Motor neuron (in vitro differentiated cells): ENCODE data around the gene RBPJL. TPM values are rescaled to one million over a fixed set of nuclear protein-coding genes. Genes with fewer than 3 reads are reported as not detected.
"Not testable (repeated sequence)": the region's sequence is repeated elsewhere in the genome, so short reads cannot be mapped to it uniquely, and the experiment has no call there.

Source experiments
- ATAC-seq, 8 experiments: fragments of 200-7000 bp; cut with Tn5 transposase; replicated peaks in 6 of 8; 2 replicates each; pipeline ENCODE4 v1.8.0; 2021; ENCODE audit warnings: mild to moderate bottlenecking in 8 of 8, moderate library complexity in 8 of 8
- H3K27ac ChIP-seq, 2 donors: fragments of 250-450 bp; sonication (Bioruptor Pico); 2 replicates each; pipeline ENCODE4 v1.9.0; 2021; ENCODE audit warnings: antibody characterized with exemption in 2 of 2, mild to moderate bottlenecking in 2 of 2, moderate library complexity in 1 of 2
- H3K4me1 ChIP-seq, 2 donors: fragments of 250-450 bp; sonication (Bioruptor Pico); replicated peaks in 1 of 2; 2 replicates each; pipeline ENCODE4 v1.6.1; 2021; ENCODE audit warnings: antibody characterized with exemption in 2 of 2, mild to moderate bottlenecking in 2 of 2, moderate library complexity in 1 of 2
- H3K4me3 ChIP-seq, 5 donors: fragments of 250-450 bp; sonication (Bioruptor Pico); 2 replicates each; pipeline ENCODE4 v1.9.0; 2021; ENCODE audit warnings: antibody characterized with exemption in 5 of 5, mild to moderate bottlenecking in 5 of 5, moderate library complexity in 4 of 5
- WGBS, 10 experiments: fragments of 450-650 bp; shearing (Covaris generic); methylation state at CpG; one replicate each; pipeline ENCODE4 v1.0.0; 2022; 5-methylcytosine and 5-hydroxymethylcytosine counted together
- in situ Hi-C, 9 experiments: fragments of 400-800 bp; cut with MboI; loops; one replicate each; pipeline ENCODE4 v1.15.0; 2021; ENCODE audit warnings: low sequenced_read_pairs in 9 of 9, low pct_unique_long_range_greater_than_20kb in 2 of 9; ENCODE audit not compliant: unreplicated experiment in 9 of 9
- total RNA-seq, 8 experiments: library from RNA; unstranded; fragments of 300-600 nt; gene quantifications; 2 replicates each; pipeline versions ENCODE4 v1.2.3 to v1.2.4, GENCODE V29; 2022

RBPJL gene
- total RNA-seq, 8 experiments from 2014 or later: 0.62 TPM; not detected in 7

- in situ Hi-C loops: no loop called here
- ATAC-seq: peak; percentile 51 to 79 (median 74)
- Histone ChIP-seq H3K4me1 (peaks cover 0 to 16% of the 10 kb centered on the region in 2 donors), H3K27ac (no peak within 1 kb of the TSS), H3K4me3 (peak within 1 kb of the TSS; percentile 18 to 42 (median 35))
- WGBS, 10 experiments: 0% methylated on average over 2 of the region's 77 CpGs; no CpG with 5 or more reads in 9 of the 10 experiments
Observed at GRCh38 chr20:45347936-45348778, 41.5 kb downstream of the RBPJL start, which contains the start of gene SDC4. Gene SDC4, minus strand, starts transcription at chr20:45348424. Its CDS starts 40 bp downstream, at chr20:45348384.

DNA sequence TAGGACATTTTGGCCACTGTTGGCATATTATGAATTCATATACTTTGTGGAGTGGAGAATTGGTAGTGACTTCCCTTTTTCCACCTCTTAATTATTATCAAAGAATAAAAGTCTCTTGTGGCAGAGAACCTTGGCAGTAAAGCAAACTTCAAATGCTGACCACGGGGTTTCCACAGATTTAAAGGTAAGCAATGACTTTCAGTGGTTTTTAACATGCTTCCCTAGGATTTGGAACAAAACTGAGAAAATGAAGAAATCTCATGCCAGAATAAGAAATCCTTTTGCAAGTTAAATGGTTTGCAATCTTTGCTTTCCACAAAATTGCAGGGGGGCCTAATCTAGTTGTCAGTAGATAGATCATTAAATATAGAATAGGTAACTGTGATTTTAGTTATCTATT lies 43.6 kb downstream of the RBPJL start:
- Histone ChIP-seq H3K4me1 (peaks cover 0 to 13% of the 10 kb centered on the region in 2 donors), H3K27ac (no peak overlapping the region), H3K4me3 (no peak overlapping the region)
- in situ Hi-C loops: loop anchor here in 1 of 9 experiments (25.0 kb wide), 1 partner anchor 412 kb away; no protein-coding TSS in a partner anchor
- no peak for ATAC-seq
- 50 to 100% (median 90%) methylated on average over 1 of the region's 1 CpG; no CpG with 5 or more reads in 5 of the 10 experiments for WGBS, 10 experiments

GRCh38 chr20:45350795-45351194 lies 44.2 kb downstream of the RBPJL start:
- in situ Hi-C loops: loop anchor here in 1 of 9 experiments (25.0 kb wide), 1 partner anchor 412 kb away; no protein-coding TSS in a partner anchor
- ATAC-seq, H3K27ac ChIP-seq, H3K4me3 ChIP-seq: not testable (repeated sequence)
- WGBS, 10 experiments: 82 to 95% (median 91%) methylated on average over 3 to 10 of the region's 10 CpGs; no CpG with 5 or more reads in 2 of the 10 experiments
- peaks cover 0 to 13% of the 10 kb centered on the region in 2 donors for H3K4me1 ChIP-seq

DNA sequence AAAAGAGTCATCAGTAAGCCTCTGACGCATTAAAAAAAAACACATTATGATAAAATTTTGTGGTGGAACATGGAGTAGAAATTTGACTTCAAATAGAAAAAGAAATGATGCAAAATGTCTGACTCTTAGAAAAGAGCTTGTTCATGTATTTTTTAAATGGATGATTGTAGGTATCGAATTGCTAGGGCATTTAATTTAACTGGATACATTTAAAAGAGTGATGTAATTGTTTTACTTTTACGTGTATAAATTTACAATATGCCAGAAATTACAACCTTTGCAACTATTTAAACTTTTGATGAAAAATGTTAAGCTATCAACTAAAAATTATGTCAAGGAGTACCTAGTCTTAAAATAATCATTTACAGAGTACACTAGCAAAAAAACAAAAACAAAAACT lies 46.1 kb downstream of the RBPJL start:
- in situ Hi-C loops: loop anchor here in 1 of 9 experiments (25.0 kb wide), 1 partner anchor 410 kb away; no protein-coding TSS in a partner anchor
- WGBS, 10 experiments: 59 to 94% (median 85%) methylated on average over 2 to 3 of the region's 3 CpGs
- Histone ChIP-seq H3K4me3 (no peak overlapping the region), H3K27ac (no peak overlapping the region), H3K4me1 (peaks cover 0 to 3% of the 10 kb centered on the region in 2 donors)
- ATAC-seq: no peak

DNA sequence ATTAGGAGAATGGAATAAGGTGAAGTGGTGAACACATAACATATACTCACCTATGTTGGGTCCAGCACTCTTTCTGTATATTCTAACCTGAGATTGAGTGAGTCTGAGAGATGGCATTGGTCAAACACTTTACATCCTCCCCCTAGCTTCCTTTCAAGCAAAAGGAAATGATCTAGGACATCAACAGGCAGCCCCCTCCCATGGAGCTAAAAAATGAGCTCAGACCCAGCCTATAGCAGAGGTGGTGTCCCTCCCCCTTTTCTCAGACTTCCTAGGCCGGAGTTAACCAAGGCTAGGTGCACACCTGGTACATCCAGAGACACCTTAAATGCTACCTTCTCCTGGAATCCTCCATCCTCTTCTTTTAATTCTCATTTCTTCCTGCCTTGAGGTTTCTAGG lies 47.1 kb downstream of the RBPJL start:
- WGBS, 10 experiments: 33 to 100% (median 73%) methylated on average over 1 of the region's 1 CpG; no CpG with 5 or more reads in 6 of the 10 experiments

DNA sequence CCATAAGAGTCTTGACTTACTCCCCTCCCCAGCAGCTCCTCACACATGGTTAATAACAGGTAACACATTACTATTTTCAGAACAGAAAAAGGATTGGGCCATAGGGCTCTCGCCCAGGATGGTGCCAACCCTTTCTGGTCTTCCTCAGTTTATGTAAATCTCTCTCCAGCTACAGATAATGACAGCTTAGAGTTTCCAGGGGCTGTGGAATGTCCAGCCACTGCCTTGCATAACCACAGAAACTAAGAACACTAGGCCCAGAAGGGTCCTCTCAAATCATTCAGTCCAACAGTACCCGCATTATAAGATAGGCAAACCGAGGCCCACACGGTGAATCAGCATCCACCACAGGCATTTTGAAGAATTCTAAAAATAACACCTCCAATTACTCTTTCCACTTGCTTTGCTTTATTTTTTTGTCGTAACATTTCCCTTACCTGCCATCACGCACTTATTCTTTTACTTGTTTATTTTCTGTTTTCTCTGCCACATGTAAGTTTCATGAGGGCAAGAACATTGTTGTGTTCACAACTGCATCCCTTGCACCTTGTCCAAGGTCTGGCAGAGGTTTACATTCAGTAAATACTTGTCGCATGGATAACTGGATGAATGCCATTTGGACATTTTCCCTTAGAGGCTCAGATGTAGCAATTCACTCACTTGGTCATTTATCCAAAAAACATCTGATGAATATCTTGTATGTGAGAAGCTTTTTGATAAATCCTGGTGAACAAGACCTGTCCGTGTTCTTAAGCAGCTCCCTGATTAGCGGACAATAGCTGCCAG lies 48.0 kb downstream of the RBPJL start:
- 58 to 100% (median 76%) methylated on average over 2 to 9 of the region's 9 CpGs for WGBS, 10 experiments
- no peak overlapping the region for H3K27ac ChIP-seq
- no peak for ATAC-seq

More for the DNA sequence above, 47.1 kb downstream of the RBPJL start:
- Histone ChIP-seq H3K4me1 (no peaks in the 10 kb centered on the region), H3K4me3 (no peak overlapping the region), H3K27ac (no peak overlapping the region)
- no peak for ATAC-seq
- in situ Hi-C loops: loop anchor here in 1 of 9 experiments (25.0 kb wide), 1 partner anchor 409 kb away; no protein-coding TSS in a partner anchor

DNA sequence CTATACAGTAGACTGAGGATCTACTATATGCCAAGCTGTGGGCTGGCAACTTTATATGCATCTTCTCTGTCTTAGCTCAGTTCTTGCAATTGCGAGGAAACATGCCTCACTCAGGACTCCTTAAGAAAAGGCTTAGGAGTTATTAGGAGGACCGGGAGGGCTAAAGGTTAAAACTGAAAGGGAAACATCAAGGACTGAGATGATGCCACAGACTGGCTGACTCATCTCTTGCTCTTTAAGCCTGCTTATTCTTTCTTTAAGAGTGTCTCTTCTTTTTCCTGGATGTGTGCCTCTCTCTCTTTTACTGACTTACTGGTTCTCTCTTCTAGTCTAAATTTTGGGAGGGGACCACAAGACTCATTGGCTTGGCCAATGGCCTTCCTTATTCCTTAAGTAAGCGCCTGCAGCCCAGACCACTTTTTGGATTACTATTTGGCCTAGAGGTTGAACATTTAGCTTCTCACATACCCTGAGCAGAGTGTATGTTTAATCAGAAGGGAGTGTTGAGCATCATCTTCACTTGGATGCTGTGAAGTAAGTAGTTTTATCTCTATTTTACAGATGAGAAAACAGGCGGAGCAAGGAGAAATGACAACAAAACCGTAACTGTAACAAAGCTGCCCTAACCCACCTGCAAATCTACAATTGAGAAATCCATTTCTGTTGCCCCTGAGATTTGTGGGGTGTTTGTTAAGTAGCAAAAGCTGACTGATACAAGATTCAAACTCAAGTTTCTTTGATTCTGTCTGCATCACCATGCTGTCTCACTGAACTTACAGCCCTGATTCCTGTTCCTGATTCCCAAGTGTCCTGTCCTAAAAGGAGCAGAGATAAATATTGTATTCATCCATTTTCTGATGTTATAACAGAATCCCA lies 48.8 kb downstream of the RBPJL start:
- in situ Hi-C loops: loop anchor here in 1 of 9 experiments (25.0 kb wide), 1 partner anchor 407 kb away; no protein-coding TSS in a partner anchor
- Histone ChIP-seq H3K4me1 (no peaks in the 10 kb centered on the region), H3K27ac (no peak overlapping the region), H3K4me3 (no peak overlapping the region)
- 0 to 68% (median 55%) methylated on average over 2 to 5 of the region's 5 CpGs; no CpG with 5 or more reads in 2 of the 10 experiments for WGBS, 10 experiments
- peak in 4 of 8 experiments; percentile 14 to 66 (median 45) for ATAC-seq

More for the DNA sequence above, 48.0 kb downstream of the RBPJL start:
- no peaks in the 10 kb centered on the region for H3K4me1 ChIP-seq
- no peak overlapping the region for H3K4me3 ChIP-seq
- in situ Hi-C loops: loop anchor here in 1 of 9 experiments (25.0 kb wide), 1 partner anchor 408 kb away; no protein-coding TSS in a partner anchor

DNA sequence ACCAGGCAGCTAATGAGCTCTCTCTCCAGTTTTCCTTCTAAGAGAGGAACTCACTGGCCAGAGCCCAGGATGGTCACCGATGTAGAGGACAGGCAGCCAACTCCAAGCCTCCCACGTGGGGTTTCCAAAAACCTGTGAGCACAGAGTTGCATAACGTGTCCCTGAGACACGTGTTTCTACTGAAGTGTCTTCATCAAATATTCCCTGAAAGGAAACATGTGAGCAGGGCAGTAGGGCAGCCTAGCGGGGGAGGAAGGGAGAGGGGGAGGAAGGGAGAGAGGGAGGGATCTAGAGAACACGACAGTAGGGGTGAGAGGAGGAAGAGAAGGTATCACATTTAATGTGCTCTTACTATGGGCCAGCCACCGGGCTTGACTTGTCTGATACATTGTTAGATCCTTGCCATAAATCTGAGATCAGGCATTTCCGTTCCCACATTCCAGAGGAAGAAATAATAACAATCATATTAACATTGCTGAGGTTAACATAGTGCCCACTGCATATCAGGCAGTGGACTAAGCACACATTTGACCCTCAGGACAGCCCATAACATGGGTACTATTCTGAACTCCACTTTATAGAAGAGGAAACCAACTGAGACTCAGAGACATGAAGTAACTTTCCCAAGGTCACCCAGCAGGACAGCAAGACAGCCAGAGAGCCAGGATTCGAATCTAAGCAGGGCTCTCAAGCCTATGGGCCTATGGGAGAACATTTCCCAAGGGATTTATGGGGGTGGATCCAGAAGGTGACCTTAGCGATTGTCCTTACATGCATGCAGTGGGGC lies 51.8 kb downstream of the RBPJL start:
- in situ Hi-C loops: loop anchor here in 1 of 9 experiments (25.0 kb wide), 1 partner anchor 404 kb away; no protein-coding TSS in a partner anchor
- no peak overlapping the region for H3K27ac ChIP-seq
- WGBS, 10 experiments: 8 to 100% (median 34%) methylated on average over 1 to 5 of the region's 10 CpGs; no CpG with 5 or more reads in 2 of the 10 experiments
- H3K4me1 ChIP-seq: no peaks in the 10 kb centered on the region
- peak in 2 of 8 experiments; percentile 2 to 3 for ATAC-seq
- H3K4me3 ChIP-seq: no peak overlapping the region

DNA sequence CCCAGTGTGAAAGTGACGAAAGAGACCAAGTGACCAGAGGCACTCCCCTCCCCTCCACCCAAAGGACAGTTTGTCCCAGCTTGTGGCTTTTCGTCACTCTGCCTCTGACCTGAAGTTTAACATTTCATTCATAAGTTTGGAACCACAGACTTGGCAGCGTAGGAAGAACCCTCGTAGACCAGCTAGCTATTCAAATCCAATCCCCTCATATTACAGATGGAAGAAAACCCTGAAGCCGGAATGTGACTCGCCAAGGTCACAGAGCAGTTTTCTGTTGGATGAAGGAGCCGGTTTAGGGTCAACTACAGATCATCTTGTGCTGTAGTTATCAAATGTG lies 52.4 kb downstream of the RBPJL start:
- in situ Hi-C loops: loop anchor here in 1 of 9 experiments (25.0 kb wide), 1 partner anchor 403 kb away; no protein-coding TSS in a partner anchor
- ATAC-seq: no peak
- 80 to 100% (median 86%) methylated on average over 2 to 7 of the region's 7 CpGs; no CpG with 5 or more reads in 4 of the 10 experiments for WGBS, 10 experiments
- H3K4me1 ChIP-seq: peaks cover 0 to under 1% of the 10 kb centered on the region in 2 donors
- no peak overlapping the region for H3K4me3 ChIP-seq
- no peak overlapping the region for H3K27ac ChIP-seq

- Histone ChIP-seq H3K27ac (no peak overlapping the region), H3K4me1 (peaks cover 0 to 4% of the 10 kb centered on the region in 2 donors), H3K4me3 (no peak overlapping the region)
- ATAC-seq: peak in 1 of 8 experiments; percentile 1
- in situ Hi-C loops: loop anchor here in 1 of 9 experiments (25.0 kb wide), 1 partner anchor 403 kb away; no protein-coding TSS in a partner anchor
- whole genome bisulfite sequencing, 10 experiments: 71 to 100% (median 88%) methylated on average over 1 to 7 of the region's 9 CpGs; no CpG with 5 or more reads in 4 of the 10 experiments
Observed at GRCh38 chr20:45359406-45360148, 52.9 kb downstream of the RBPJL start.
